Fibroblast of peridontal ligament (primary cell): ENCODE data around the gene RBM25.
"Not testable (repeated sequence)": the region's sequence is repeated elsewhere in the genome, so short reads cannot be mapped to it uniquely, and the experiment has no call there.

Experiments
- DNase-seq: peaks from one replicate; pipeline ENCODE4 v3.0.0-alpha.2; 2010; ENCODE audit errors: extremely low read depth

The RBM25 gene

DNA sequence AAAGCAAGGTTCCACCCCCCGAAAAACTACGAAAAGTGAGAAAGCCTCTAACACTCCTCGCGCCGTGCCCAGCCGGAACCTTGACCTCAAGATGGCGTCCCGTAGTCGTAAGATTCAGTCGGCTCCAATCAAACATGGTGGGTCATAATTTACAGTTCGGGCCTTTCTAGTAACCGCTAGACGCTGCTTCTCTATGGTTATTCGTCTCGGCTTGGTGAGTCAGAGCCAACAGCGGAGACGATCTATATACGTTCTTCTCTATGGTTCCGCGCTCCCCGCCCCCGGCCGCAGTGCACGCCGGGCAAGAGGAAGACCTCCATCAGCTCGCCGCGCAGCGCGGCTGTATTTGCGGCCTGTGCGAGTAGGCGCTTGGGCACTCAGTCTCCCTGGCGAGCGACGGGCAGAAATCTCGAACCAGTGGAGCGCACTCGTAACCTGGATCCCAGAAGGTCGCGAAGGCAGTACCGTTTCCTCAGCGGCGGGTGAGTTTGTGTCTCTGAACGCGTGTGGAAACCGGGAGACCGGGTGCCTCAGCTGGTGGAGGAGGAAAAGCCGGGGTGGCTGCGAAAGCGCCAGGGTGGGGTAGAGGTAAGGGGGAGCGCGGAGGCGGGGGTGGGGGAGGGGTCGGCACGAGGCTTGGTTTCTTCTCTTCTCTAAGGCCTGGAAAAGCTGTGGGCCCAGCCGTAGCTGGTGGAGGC lies at the start of gene RBM25:
Gene RBM25, plus strand, starts transcription at position 311 of the 698 bp plus-strand sequence. CDS start 13,108 bp downstream, outside the sequence.
- peak; percentile 100 for DNase-seq

DNA sequence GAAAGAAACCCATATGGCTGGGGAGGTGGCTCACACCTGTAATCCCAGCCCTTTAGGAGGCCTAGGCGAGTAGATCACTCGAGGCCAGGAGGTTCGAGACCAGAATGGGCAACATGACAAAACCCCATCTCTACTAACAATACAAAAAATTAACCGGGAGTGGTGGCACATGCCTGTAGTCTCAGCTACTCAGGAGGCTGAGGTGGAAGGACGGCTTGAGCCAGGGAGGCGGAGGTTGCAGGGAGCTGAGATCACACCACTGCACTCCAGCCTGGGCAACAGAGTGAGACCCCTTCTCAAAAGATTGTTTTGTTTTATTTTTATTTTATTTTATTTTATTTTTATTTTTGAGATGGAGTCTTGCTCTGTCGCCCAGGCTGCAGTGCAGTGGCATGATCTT lies 47.1 kb upstream of the RBM25 start:
- DNase-seq, result not testable (repeated sequence)

DNA sequence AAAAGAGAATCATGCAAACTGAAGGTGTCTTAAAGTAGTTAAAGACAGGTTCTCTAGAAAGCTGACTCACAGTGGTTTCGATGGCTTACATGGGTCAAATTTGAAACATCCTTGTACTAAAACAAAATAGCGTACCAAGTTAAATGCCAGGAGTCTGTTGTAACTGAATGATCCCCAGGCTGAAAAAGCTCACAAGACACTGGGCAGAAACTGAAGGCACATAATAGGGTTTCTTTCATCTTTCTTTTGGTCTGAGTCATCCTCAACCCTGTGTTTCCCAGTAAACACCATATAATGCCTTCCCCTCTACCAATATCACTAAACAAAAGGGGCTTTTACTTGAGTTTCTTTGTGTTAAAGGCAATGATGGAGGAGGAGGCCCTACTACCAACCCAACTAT lies 44.2 kb upstream of the RBM25 start:
- DNase-seq, result peak; percentile 87

DNA sequence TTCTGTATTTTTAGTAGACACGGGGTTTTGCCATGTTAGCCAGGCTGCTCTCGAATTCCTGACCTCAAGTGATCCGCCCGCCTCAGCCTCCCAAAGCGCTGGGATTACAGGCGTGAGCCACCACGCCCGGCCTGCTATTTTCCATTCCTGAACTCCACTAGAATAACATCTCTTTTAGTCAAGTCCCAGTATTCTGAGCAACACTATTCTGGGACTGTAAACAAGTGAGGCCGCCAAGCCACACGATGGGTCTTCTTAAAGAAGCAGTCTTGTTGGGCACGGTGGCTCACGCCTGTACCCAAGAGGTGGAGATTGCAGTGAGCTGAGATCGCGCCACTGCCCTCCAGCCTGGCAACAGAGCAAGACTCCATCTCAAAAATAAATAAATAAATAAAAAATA lies 42.8 kb upstream of the RBM25 start:
- DNase-seq, result not testable (repeated sequence)

DNA sequence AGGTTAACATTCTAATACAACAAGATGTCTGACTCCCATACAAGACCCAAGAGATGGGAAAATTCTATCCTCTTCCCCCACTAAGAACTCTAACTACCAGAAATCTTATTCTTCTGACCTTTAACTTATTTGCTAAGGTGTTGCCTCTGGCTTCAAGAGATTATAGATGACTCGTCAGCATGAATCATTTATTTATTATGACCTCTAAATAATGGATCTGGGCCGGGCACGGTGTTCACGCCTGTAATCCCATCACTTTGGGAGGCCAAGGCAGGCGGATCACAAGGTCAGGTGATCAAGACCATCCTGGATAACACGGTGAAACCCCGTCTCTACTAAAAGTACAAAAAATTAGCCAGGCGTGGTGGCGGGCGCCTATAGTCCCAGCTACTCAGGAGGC lies 42.3 kb upstream of the RBM25 start:
- DNase-seq, result not testable (repeated sequence)

DNA sequence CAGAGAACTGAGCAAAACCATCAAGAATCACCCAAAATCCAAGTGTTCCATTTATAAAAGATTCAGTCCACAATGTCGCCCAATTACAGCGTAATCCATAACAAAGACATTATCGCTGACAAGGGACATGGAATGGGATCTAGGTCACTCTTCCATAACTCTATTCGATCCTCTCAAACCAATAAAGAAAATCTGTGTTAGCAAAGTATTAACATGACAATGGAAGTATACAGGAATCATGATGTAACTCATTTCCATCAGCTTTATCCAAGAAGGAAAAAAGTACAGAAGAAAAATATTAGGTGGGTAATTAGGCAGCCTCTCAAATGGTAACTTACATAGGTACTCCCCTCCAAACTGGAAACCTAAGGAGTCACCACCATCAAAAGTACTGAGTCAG lies 36.3 kb upstream of the RBM25 start:
- DNase-seq, result no peak

DNA sequence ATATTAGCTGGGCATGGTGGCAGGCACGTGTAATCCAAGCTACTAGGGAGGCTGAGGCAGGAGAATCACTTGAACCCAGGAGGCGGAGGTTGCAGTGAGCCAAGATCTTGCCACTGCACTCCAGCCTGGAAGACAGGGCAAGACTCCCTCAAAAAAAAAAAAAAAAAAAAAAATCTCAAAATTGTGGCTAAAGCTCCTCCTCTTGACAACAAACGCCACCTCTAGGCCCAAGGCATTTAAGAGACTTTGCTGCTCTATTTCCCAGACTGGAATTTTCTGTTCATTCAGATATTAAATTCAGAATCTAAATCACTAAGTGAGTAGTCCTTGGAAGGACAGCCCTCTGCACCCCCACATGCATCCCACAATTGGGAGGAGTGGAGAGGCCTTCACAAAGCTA lies 32.8 kb upstream of the RBM25 start:
- DNase-seq, result peak; percentile 67

DNA sequence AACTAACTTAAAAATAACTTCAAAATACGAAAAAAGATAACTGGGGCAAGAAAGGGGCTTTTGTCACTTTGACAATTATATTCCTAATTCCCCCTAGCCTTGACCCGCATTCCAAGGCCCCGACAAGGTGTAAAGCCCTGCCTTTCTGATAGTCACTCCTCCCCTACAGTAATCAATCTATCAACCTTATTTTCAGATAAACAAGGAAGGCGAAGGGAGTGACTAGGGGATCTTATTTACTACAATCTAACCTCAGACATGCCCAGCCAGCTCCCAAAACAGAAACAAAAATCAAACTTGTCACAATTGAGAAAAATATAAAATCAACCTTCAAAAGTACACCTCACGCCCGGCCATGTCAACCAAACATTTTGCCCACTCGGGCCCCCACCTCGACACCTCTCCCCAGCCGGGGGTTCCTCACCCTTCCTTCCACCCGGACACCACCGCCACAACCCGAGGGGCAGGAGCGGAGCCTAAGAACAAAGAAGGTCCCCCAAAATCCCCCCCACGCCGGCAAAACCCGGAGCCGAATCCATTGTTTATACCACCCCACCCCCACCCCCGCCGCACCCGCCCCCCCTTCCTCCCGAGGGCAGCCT lies 32.0 kb upstream of the RBM25 start:
- DNase-seq, result no peak

DNA sequence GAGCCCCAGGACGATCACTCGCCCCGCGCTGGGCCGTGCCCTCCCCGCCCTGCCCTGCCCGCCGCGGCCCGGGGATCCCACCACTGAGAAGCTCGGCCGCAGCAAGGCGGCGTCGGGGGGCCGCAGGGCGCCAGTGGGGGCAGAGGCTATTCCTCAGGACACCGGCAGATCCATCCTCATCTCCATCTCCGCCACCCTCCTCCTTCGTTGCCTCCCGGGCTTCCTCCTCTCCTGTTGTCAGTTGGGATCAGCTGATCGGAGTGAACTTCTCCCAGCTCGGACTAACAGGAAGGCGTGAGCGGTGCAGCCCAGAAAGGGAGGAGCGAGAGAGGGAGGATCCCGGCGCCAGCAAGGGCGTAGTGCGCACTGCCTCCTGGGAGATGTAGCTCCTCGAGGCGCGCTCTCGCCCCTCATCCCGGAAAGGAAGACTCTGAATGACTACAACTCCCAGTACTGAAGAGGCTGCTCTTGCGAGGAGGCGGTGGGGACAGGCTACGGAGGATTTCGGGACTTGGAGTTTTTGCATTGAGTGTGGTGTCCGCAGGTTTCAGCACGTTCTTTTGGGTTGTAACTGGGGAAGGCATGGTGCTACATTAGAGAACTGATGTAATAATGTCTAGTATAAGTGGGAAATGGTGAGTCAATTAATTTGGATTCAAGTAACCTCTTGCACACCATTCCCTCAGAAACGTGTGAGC lies 31.3 kb upstream of the RBM25 start, which contains the start of gene ZFYVE1:
Gene ZFYVE1, minus strand, starts transcription at position 262 of the 698 bp plus-strand sequence. CDS start 2,598 bp downstream, outside the sequence.
- peak; percentile 98 for DNase-seq

DNA sequence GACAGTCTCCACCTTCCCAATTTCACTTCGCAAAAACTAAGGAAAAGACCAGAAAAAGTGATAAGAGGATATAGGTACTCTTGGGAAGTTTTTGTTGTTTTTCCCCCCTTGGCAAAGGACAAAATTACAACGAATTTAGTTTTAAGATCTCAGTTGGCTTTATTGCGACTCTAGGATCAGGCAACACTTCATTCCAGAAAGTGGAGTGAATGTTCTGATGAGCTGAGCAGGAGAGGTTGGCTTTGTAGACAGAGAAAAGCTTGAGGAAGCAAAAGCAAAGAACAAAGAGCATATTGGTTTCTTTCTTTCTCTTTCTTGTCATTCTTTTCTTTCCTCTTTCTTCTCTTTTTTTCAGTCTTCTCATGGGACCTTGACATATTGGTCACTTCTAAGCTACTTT lies 30.8 kb upstream of the RBM25 start:
- no peak for DNase-seq

DNA sequence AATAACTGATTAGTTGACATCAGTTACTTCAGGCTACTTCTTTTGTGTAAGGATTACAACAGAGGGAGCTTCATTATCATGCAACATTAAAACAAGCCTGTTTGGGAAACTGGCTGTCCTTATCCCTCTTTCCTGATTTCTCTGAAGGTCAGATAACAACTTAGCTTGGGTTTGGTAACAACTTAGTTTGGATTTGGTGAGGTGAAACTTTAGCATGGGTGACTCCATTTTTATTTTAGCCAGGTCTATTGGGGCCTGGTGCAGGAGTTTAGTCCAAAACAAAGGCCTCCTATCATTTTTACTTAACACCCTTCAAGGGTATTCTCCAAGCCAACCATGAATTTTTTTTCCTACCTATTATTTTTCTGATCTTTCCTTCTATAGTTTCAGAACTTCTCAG lies 30.4 kb upstream of the RBM25 start:
- no peak for DNase-seq

DNA sequence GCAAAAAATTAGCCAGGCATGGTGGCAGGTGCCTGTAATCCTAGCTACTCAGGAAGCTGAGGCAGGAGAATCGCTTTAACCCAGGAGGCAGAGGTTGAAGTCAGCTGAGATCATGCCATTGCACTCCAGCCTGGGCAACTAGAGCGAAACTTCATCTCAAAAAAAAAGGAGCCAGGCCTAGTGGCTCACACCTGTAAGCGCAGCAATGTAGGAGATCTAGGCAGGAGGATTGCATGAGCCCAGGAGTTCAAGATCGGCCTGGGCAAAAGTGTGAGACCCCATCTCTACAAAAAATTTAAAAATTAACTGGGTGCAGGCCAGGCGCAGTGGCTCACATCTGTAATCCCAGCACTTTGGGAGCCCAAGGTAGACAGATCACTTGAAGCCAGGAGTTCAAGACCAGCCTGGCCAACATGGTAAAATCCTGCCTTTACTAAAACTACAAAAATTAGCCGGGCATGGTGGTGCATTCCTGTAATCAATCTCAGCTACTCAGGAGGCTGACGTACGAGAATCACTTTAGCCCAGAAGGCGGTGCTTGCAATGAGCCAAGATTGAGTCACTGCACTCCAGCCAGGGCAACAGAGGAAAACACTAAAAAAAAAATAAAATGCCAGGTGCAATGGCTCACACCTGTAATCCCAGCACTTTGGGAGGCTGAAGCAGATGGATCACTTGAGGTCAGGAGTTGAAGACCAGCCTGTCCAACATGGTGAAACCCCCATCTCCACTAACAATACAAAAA lies 21.5 kb upstream of the RBM25 start:
- not testable (repeated sequence) for DNase-seq

DNA sequence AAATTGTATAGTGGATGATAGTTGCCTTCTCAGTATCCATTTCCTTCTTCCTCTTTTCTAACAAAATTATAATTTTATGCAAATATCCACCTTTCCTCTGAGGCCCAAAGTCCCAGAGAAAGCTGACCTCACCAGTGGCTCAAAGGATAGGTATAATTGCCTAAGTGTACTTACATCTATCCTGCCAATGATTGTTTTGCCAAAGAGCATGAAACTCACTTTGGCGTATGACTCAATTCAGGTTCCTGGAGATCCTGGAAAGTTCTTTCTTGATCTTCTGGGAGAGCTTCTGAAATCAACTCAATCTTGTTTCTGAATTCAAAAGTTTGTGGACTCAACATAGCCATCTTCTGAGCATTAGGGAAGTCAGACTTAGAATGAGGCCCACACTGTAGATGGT lies 10.5 kb upstream of the RBM25 start:
- peak; percentile 30 for DNase-seq

DNA sequence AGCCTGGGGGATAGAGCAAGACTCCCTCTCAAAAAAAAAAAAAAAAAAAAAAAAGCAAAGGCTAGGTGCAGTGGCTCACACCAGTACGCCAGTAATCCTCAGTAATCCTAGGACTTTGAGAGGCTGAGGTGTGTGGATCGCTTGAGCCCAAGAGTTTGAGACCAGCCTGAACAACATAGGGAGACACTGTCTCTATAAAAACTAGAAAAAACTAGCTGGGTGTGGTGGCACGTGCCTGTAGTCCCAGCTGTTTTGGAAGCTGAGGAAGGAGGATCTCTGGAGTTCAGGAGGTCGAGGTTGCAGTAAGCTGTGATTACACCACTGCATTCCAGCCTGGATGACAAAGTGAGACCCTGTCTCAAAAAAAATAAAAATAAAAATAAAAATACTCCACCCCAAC lies 8.9 kb upstream of the RBM25 start:
- DNase-seq, result no peak

DNA sequence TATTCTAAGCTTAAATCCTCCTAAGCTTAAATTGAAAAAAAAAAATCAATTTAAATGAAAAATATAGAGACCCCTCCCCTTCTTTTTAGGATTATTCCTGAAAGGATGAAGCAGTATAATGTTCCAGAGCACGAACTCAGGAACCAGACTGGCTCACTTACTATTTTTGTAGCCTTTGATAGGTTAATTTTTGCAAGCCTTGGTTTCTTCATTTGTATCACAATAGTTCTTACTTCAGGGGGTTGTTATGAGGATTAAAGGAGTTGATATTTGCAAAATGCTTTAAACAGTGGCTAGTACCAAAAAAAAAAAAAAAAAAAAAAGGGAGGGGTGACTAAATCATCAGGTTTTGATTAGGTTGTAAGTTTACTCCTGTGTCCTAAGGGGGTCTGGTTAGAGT lies 3.1 kb upstream of the RBM25 start:
- no peak for DNase-seq

DNA sequence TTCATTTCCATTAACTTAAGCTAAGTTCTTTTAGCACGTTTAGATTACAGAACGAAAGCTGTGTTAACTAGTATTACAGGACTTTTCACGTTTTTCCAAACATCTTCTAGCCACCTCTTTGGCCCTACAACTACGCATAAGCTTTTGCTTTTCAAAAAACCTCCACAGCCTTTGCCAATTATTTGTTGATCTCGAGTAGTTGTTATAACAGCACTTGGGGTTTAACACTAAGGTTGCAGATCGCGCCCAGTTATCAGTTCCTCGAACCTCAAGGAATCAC lies 450 bp upstream of the RBM25 start:
- DNase-seq, result no peak

DNA sequence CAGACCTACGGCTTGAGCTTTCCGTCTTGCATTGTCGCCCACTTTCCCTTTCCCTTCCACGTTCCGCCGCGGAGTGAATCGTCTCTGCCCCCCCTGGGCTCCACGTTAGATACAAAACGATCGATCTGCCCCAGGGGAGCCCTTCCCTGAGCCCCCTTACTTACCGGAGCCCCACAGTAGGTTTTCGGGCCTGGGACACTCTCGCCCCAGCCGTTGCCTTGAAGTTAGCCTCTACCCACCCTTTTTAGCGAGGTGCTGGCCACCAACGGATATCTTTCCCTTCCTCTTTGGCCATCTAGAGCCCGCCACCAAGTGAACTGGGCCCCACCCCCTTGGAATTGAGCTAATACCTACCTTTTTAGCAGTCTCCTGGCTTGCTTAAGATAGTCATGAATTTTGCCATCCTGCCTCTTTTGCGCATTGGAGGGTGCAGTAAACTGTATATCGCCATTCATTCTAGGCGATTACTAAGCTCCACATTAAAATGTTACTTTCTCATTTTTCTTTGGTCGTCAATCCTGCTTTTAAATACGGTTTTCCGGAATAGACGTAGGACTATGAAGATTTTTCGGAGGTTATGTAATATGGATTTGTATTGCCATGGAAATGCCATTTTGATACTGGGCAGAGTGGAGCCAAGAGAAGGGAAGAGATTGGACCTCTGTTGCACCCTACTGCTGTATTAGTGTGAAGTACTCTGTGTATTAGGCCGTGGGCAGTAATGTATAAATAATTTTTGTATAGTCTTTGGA lies 764 bp downstream of the RBM25 start:
- DNase-seq, result peak; percentile 61

DNA sequence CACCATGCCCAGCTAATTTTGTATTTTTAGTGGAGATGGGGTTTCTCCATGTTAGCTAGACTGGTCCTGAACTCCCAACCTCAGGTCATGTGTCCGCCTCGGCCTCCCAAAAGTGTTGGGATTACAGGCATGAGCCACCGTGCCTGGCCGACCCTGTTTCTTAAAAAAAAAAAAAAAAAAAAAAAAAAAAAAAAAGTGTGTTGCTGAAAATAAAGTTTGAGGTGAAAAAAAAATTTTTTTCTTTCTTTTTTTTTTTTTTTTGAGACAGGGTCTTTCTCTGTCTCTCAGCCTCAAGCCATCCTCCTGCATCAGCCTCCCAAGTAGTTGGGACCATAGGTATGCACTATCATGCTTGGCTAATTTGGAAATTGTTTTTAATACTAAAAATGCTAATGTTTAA lies 11.3 kb downstream of the RBM25 start:
- DNase-seq, result no peak

DNA sequence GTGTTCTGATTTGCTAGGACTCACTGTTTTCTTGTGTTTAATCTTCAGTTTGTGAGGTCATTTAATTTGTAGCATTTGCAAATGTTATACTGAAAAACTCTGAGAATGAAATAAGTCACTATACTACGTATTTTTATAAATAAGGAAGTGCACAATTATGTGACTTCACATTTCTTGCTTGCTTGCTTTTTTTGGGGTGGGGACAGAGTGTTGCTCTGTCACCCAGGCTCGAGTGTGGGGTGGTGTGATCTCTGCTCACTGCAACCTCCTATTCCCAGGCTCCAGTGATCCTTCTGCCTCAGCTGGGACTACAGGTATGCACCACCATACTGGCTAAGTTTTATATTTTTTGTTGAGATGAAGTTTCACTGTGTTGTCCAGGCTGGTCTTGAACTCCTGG lies 32.7 kb downstream of the RBM25 start:
- DNase-seq, result no peak

DNA sequence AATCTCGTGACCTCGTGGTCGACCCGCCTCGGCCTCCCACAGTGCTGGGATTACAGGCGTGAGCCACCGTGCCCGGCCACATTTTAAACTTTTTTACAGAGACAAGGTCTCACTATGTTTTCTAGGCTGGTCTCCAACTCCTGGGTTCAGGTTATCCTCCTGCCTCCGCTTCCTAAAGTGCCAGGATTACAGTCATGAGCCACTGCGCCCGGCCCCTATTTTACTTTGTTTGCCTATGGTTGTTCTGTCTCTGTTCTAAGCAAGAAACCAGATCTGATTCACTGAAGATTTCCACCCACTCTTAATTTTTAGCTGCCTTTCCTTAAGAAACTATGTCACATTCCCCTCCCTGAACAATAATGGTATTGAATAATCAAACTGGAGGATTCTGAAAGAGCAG lies 39.1 kb downstream of the RBM25 start:
- no peak for DNase-seq

DNA sequence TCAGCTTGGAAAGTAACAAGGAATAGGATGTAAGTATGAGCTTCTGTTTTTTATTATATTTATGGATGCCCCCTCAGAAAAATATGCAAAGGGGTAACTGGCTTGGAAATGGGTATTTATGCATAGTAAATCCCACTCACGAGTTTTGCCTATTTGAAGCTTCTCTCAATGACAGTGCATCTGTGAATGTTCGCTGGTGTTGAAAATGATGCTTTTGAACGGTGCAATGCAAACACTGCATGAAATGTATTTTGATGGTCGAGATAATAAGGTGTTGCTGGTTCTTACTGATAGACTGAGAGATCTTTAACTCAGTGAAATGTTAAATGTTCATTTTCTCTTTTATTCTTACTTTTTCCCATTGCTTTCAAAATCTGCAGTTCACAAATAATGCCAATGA lies 42.0 kb downstream of the RBM25 start:
- no peak for DNase-seq
